GM12801 (cell line): ENCODE measurements around the gene KCNG1.

Experiments used
- TF ChIP-seq, protein P1 (sequence below): IDR thresholded peaks from one replicate; pipeline ENCODE4 v1.5.1; 2011; ENCODE audit warnings: control low read depth; ENCODE audit not compliant: insufficient read length; ENCODE audit errors: extremely low read depth

The KCNG1 gene

GRCh38 chr20:50975701-50976330, 47.1 kb downstream of the KCNG1 start:
- TF ChIP-seq, protein P1, sequence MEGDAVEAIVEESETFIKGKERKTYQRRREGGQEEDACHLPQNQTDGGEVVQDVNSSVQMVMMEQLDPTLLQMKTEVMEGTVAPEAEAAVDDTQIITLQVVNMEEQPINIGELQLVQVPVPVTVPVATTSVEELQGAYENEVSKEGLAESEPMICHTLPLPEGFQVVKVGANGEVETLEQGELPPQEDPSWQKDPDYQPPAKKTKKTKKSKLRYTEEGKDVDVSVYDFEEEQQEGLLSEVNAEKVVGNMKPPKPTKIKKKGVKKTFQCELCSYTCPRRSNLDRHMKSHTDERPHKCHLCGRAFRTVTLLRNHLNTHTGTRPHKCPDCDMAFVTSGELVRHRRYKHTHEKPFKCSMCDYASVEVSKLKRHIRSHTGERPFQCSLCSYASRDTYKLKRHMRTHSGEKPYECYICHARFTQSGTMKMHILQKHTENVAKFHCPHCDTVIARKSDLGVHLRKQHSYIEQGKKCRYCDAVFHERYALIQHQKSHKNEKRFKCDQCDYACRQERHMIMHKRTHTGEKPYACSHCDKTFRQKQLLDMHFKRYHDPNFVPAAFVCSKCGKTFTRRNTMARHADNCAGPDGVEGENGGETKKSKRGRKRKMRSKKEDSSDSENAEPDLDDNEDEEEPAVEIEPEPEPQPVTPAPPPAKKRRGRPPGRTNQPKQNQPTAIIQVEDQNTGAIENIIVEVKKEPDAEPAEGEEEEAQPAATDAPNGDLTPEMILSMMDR = no peak

- TF ChIP-seq, protein P1 = no peak
These were observed 53.0 kb downstream of the KCNG1 start for GRCh38 chr20:50969912-50970311.

DNA sequence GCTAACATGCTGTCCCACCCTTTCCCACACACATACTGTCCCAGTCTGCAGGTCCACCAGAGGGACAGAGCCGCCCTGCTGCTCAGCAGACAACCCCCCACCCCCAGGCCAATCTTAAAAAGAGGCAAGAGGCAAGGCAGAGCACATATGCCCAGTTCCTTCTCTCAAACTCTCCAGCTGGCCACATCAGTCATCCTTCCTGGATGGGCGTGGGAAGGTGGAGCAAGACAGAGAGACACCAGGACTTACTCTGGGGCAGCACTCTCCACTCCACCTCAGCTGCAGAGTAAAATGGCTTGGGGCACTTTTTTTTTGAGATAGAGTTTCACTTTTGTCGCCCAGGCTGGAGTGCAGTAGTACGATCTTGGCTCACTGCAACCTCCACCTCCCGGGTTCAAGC, 53.5 kb downstream of the KCNG1 start:
- TF ChIP-seq, protein P1 = no peak

DNA sequence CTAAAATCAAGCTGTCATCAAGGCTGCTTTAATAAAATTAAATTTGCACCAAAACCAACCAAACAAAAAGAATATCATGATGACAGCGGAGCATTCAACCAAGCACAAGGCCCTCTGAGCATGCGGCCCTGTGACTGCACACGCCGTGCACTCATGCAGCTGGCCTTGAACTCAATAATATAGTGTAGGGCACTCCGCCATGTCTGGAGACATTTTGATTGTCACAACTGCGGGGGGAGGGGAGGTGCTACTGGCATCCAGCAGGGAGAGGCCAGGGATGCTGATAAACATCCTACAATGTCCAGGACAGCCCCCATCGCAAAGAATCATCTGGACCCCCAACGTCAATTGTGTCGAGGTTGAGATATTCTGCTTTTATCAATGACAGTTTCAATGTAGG, 54.6 kb downstream of the KCNG1 start:
- TF ChIP-seq, protein P1 = no peak

DNA sequence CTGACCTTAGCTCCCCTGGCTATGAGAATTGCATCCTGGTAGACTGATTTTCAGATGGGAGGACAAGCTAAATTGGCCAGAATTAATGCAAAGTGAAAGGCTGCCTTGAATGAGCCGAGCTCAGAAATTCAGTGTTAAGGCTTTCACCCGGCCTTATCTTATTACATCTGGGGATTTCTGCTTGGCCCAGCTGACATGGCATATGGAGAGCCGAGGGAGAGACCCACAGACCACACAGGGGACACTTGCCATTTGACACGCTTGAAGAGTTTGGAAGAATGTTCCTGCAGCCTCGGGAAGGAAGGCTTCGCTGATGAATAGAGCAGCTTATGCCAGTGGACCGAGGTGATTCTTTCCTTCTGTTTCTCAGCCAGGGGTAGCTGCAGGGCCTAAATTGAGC, 55.3 kb downstream of the KCNG1 start:
- TF ChIP-seq, protein P1 = no peak

- TF ChIP-seq, protein P1 = no peak
These were observed 63.3 kb downstream of the KCNG1 start for GRCh38 chr20:50959543-50960126.

- TF ChIP-seq, protein P1 = no peak
These were observed 64.0 kb downstream of the KCNG1 start, which contains the start of gene MOCS3 for GRCh38 chr20:50958615-50959542. TSS of gene MOCS3 (plus strand) at chr20:50958818. CDS start at chr20:50958843, 25 bp downstream.
